OCI-LY1 (cell line): ENCODE results near the gene HSFX3.

Source experiments
- EZH2 ChIP-seq: fragments of 200-600 bp; sonication (generic), shearing (Covaris generic); IDR thresholded peaks from 2 replicates; pipeline ENCODE4 v1.8.0; 2017; ENCODE audit warnings: borderline replicate concordance, mixed run types, mild to moderate bottlenecking, antibody characterized with exemption, low read length, moderate library complexity, mixed read lengths
- TF ChIP-seq, protein P1 (sequence below): fragments of 200-600 bp; sonication (generic), shearing (Covaris generic); IDR thresholded peaks from 2 replicates; pipeline ENCODE4 v1.5.1; 2017; ENCODE audit warnings: mild to moderate bottlenecking, antibody characterized with exemption, low read length, moderate library complexity, mixed read lengths

DNA sequence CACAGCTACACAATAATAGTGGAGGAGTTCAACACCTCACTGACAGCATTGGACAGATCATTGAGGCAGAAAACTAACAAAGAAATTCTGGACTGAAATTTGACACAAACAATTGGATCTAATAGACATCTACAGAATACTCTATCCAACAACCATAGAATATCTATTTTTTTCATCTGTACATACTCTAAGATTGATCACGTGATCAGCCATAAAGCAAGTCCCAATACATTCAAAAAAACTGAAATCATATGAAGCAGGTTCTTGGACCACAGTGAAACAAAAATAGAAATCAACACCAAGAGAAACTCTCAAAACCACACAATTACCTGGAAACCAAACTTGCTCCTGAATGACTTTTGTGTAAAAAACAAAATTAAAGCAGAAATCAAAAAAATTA lies 32.4 kb downstream of the HSFX3 start:
- TF ChIP-seq, protein P1, sequence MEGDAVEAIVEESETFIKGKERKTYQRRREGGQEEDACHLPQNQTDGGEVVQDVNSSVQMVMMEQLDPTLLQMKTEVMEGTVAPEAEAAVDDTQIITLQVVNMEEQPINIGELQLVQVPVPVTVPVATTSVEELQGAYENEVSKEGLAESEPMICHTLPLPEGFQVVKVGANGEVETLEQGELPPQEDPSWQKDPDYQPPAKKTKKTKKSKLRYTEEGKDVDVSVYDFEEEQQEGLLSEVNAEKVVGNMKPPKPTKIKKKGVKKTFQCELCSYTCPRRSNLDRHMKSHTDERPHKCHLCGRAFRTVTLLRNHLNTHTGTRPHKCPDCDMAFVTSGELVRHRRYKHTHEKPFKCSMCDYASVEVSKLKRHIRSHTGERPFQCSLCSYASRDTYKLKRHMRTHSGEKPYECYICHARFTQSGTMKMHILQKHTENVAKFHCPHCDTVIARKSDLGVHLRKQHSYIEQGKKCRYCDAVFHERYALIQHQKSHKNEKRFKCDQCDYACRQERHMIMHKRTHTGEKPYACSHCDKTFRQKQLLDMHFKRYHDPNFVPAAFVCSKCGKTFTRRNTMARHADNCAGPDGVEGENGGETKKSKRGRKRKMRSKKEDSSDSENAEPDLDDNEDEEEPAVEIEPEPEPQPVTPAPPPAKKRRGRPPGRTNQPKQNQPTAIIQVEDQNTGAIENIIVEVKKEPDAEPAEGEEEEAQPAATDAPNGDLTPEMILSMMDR: no peak
- TF ChIP-seq EZH2: no peak
